DOHH2 (cell line): ENCODE measurements around the gene ZSCAN29.

Source experiments
- H3F3A ChIP-seq: fragments of 200-600 bp; sonication (generic), shearing (Covaris generic); 2 replicates; pipeline ENCODE4 v1.6.0; 2016; ENCODE audit warnings: antibody characterized with exemption, mild to moderate bottlenecking; ENCODE audit not compliant: control insufficient read depth, insufficient read depth
- H3K27ac ChIP-seq: fragments of 200-600 bp; sonication (generic); 2 replicates; pipeline ENCODE4 v1.5.1; 2014; ENCODE audit warnings: low read depth, mild to moderate bottlenecking, low read length, moderate library complexity
- H3K27me3 ChIP-seq: fragments of 200-600 bp; sonication (generic); 2 replicates; pipeline ENCODE4 v1.6.1; 2014; ENCODE audit warnings: mild to moderate bottlenecking, low read length, mixed read lengths; ENCODE audit not compliant: control insufficient read depth
- H3K36me3 ChIP-seq: fragments of 200-600 bp; sonication (generic); 2 replicates; pipeline ENCODE4 v1.6.1; 2014; ENCODE audit warnings: mild to moderate bottlenecking, low read length, moderate library complexity, mixed read lengths; ENCODE audit not compliant: control insufficient read depth
- H3K4me1 ChIP-seq: fragments of 200-600 bp; sonication (generic); 2 replicates; pipeline ENCODE4 v1.6.1; 2014; ENCODE audit warnings: mild to moderate bottlenecking, low read length, mixed read lengths; ENCODE audit not compliant: control insufficient read depth
- H3K4me2 ChIP-seq: fragments of 200-600 bp; sonication (generic); 2 replicates; pipeline ENCODE4 v1.6.0; 2014; ENCODE audit warnings: mild to moderate bottlenecking, low read length, moderate library complexity
- H3K4me3 ChIP-seq: fragments of 200-600 bp; sonication (generic); 2 replicates; pipeline ENCODE4 v1.5.1; 2014; ENCODE audit warnings: mild to moderate bottlenecking, low read length, mixed read lengths
- H3K79me2 ChIP-seq: fragments of 200-600 bp; sonication (generic); 2 replicates; pipeline ENCODE4 v1.6.1; 2014; ENCODE audit warnings: mild to moderate bottlenecking, low read length, mixed read lengths; ENCODE audit not compliant: control insufficient read depth
- H3K9me2 ChIP-seq: fragments of 200-600 bp; sonication (generic); replicated peaks from 2 replicates; pipeline ENCODE4 v1.6.1; 2014; ENCODE audit warnings: mild to moderate bottlenecking, low read length, mixed read lengths; ENCODE audit not compliant: control insufficient read depth
- H3K9me3 ChIP-seq: fragments of 200-600 bp; sonication (generic); 2 replicates; pipeline ENCODE4 v1.6.1; 2014; ENCODE audit warnings: antibody characterized with exemption, low read length, mixed read lengths; ENCODE audit not compliant: control insufficient read depth, insufficient read depth
- H4K20me1 ChIP-seq: fragments of 200-600 bp; sonication (generic); 2 replicates; pipeline ENCODE4 v1.6.0; 2014; ENCODE audit warnings: low read depth, mild to moderate bottlenecking, antibody characterized with exemption, low read length, moderate library complexity; ENCODE audit not compliant: control insufficient read depth, insufficient read depth
- EZH2phosphoT487 ChIP-seq: fragments of 200-600 bp; sonication (generic); IDR thresholded peaks from 2 replicates; pipeline ENCODE4 v1.6.1; 2017; ENCODE audit warnings: borderline replicate concordance, mild to moderate bottlenecking, antibody characterized with exemption, low read length, moderate library complexity, mixed read lengths
- TF ChIP-seq, protein P1 (sequence below): fragments of 200-600 bp; sonication (generic); IDR thresholded peaks from one replicate; pipeline ENCODE4 v1.5.1; 2014; ENCODE audit warnings: antibody characterized with exemption, mild to moderate bottlenecking, low read depth, low read length; ENCODE audit not compliant: poor library complexity, severe bottlenecking

The ZSCAN29 gene

DNA sequence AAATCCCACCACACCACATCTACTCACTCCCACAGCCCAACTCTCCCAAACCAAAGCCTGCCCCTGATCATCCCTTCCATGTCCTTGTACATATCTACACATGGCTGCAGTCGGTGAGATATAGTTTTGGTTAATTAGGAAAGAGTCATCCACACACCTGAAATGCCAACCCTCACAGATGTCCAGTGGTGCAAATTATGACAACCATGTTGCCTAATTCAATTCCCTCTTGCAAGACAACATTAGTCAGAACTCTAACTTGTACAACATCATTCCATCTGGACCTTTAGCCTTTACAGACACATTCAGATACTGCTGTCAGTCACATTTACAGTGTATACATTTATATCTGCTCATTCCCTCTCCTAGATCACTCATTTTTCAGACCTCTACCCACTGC lies 41.3 kb upstream of the ZSCAN29 start:
- H3K27ac ChIP-seq = no peak overlapping the region
- TF ChIP-seq, protein P1, sequence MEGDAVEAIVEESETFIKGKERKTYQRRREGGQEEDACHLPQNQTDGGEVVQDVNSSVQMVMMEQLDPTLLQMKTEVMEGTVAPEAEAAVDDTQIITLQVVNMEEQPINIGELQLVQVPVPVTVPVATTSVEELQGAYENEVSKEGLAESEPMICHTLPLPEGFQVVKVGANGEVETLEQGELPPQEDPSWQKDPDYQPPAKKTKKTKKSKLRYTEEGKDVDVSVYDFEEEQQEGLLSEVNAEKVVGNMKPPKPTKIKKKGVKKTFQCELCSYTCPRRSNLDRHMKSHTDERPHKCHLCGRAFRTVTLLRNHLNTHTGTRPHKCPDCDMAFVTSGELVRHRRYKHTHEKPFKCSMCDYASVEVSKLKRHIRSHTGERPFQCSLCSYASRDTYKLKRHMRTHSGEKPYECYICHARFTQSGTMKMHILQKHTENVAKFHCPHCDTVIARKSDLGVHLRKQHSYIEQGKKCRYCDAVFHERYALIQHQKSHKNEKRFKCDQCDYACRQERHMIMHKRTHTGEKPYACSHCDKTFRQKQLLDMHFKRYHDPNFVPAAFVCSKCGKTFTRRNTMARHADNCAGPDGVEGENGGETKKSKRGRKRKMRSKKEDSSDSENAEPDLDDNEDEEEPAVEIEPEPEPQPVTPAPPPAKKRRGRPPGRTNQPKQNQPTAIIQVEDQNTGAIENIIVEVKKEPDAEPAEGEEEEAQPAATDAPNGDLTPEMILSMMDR = no peak
- TF ChIP-seq EZH2phosphoT487 = no peak
- peaks cover 68% of the 10 kb centered on the region for H3K36me3 ChIP-seq
- H3K4me3 ChIP-seq = no peak overlapping the region
- H3K4me1 ChIP-seq = no peaks in the 10 kb centered on the region
- H3K9me3 ChIP-seq = no peaks in the 10 kb centered on the region
- H3F3A ChIP-seq = peaks cover 12% of the 10 kb centered on the region
- H3K9me2 ChIP-seq = no peaks in the 10 kb centered on the region
- no peaks in the 10 kb centered on the region for H3K27me3 ChIP-seq
- H4K20me1 ChIP-seq = no peaks in the 10 kb centered on the region
- H3K4me2 ChIP-seq = no peak overlapping the region
- H3K79me2 ChIP-seq = no peaks in the 10 kb centered on the region

DNA sequence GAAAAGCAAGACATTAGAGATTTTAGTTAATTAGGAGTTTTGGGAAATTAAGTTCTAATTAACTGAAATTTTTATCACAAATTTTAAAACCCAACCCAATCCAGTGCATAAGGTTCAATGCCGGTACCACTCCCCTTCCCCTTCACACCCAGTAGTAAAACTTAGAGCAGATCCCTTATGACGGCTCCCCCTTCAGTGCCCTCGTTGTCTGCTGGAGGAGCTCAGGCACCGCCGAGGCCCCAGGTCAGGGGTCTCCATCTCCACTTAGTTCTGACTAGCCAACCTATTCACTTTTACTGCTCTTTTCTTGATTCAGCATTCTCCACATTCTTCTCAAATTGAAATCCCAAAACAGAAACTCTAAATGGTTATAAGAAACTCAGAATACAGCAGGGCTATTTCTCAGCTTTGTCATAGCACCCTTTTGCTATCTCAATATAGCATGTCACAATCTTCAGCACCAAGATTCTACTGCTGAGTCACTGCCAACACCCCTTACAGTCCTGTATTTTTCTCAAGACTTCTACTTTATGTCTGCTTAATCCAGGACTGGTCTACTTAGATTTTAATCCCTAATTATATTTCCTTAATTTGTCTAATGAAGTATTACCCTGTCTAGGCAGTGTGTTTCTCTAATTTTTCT lies 39.9 kb upstream of the ZSCAN29 start:
- Histone ChIP-seq H3K36me3 (peaks cover 70% of the 10 kb centered on the region), H4K20me1 (no peaks in the 10 kb centered on the region), H3K9me3 (no peaks in the 10 kb centered on the region), H3K27me3 (no peaks in the 10 kb centered on the region), H3K79me2 (no peaks in the 10 kb centered on the region), H3K9me2 (no peaks in the 10 kb centered on the region), H3K27ac (no peak overlapping the region), H3K4me1 (no peaks in the 10 kb centered on the region), H3K4me3 (no peak overlapping the region), H3F3A (peaks cover 12% of the 10 kb centered on the region), H3K4me2 (no peak overlapping the region)
- TF ChIP-seq EZH2phosphoT487 = no peak
- TF ChIP-seq, protein P1 = no peak

DNA sequence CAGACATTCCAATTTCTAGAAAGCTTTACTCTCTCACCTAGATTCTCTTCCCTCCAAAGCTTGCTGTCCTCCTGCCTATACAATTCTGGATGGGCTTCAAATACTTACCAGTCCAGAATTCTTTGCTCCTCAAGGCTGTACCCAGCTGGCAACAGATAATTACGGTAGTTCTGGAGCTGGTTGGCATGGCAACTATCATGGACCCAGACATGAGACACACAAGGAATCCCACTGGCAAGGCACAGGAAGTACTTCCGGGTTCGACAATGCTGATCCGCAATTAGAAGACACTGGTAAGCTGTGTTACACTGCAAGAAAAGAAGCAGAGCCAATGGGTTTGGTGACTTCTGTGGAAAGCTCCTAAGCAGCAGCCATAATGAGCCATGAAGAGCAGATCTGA lies 37.9 kb upstream of the ZSCAN29 start:
- H3K4me2 ChIP-seq = no peak overlapping the region
- no peak overlapping the region for H3K4me3 ChIP-seq
- H3K9me3 ChIP-seq = no peaks in the 10 kb centered on the region
- no peaks in the 10 kb centered on the region for H3K79me2 ChIP-seq
- H3K27ac ChIP-seq = no peak overlapping the region
- H3K4me1 ChIP-seq = no peaks in the 10 kb centered on the region
- H3K36me3 ChIP-seq = peaks cover 77% of the 10 kb centered on the region
- H3K27me3 ChIP-seq = no peaks in the 10 kb centered on the region
- H3K9me2 ChIP-seq = no peaks in the 10 kb centered on the region
- H4K20me1 ChIP-seq = no peaks in the 10 kb centered on the region
- peaks cover 12% of the 10 kb centered on the region for H3F3A ChIP-seq
- TF ChIP-seq EZH2phosphoT487 = no peak
- TF ChIP-seq, protein P1 = no peak
